Measurements from ENCODE around the gene OPRM1. TPM values are rescaled to one million over a fixed set of nuclear protein-coding genes. Genes with fewer than 3 reads are reported as not detected.
"Not testable (repeated sequence)": the region's sequence is repeated elsewhere in the genome, so short reads cannot be mapped to it uniquely, and the experiment has no call there.

The OPRM1 gene
- total RNA-seq, 1 experiment from 2014 or later = not detected

DNA sequence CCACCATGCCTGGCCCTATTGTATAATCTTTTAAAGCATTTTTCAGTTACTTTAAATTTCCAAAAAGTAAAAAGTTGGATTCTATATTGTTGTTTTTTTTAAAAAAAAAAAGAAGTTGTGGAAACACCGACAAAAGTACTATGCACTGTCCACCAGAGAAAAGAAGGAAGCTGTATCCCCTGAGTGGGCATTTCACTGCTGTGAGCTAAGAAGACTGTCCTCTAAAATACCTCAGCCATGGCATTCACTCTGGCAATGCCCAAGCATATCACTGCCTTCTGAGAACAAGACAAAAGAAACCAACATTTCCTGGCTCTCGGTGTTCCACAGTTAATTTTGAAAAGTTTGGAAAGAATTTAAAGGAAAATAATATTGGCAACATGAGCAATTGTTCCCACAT is 199.8 kb downstream of the OPRM1 start:
- DNase-seq (ENCODE audit: low spot score) = no peak

DNA sequence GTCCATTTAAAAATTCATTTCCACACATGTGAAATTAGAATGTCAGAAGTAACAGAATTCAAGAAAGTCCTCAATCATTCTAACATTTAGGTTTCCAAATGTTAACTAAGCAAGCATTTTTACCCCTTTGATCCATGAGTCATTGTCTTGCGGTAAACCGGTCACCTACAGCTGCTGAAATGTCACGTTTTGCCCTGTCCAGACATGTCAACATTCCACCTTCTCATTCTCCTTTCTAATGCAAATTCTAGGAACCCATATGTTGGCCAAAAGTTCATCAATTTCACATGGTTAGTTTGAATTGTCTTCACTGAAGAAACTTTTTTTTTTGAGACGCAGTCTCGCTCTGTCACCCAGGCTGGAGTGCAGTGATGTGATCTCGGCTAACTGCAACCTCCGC is 200.4 kb downstream of the OPRM1 start:
- DNase-seq (ENCODE audit: low spot score) = no peak

DNA sequence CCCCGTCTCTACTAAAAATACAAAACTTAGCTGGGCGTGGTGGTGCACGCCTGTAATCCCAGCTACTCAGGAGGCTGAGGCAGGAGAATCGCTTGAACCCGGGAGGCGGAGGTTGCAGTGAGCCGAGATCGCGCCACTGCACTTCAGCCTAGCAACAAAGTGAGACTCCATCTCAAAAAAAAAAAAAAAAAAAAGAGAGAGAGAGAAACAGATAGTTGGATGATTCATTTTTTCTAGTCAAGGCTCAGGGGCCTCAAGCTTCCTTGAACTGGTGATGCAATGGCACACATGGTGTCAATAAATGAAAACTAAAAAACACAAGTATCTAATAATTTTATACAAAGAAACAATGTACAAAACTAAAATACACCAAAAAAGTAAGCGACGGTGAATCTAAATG is 202.0 kb downstream of the OPRM1 start:
- DNase-seq (ENCODE audit: low spot score) = not testable (repeated sequence)

DNA sequence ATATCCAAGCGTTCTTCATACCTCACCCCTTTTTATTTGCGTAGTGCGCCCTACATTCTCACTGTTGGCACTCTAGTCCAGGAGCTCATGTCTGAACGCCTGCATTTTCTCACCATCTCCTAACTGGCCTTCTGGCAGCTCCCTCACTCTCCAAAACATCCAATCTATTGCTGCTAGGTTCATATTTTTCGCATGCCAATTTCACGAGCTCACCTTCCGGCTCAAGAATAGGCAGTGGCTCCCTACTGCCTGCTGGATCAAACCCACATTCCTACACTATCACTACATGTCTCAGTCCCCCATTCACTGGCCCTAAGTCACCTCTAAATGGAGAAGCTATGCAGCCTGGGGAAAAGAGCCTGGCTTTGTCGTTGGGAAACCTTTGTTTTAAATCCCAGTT is 202.5 kb downstream of the OPRM1 start:
- DNase-seq (ENCODE audit: low spot score) = no peak

DNA sequence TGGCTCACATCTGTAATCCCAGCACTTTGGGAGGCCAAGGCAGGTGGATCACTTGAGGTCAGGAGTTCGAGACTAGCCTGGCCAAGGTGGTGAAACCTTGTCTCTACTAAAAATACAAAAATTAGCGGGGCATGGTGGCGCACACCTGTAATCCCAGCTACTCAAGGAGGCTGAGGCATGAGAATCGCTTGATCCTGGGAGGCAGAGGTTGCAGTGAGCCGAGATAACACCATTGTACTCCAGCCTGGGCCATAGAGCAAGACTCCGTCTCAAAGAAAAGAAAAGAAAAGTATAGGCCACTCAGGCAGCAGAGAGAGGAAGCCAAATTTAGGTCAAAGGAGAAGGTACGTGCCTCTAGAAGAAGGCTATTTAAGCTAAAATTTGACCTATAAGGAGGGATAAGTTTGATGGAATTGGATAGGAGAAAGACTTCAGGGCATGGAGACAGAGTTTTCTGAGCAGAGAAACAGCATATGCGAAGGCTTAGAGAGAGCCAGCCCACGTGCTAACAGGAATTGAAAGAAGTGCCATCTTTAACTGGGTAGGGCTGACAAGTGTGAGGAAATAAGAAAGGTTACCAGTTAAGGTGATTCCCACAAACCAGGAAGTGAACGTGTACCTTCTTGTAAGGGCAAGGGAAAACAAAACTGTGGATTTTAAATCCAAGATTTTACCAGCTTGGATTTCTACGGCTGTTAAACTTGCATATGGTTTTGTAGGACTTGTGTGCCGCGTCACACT is 203.7 kb downstream of the OPRM1 start:
- no peak for DNase-seq (ENCODE audit: low spot score)

DNA sequence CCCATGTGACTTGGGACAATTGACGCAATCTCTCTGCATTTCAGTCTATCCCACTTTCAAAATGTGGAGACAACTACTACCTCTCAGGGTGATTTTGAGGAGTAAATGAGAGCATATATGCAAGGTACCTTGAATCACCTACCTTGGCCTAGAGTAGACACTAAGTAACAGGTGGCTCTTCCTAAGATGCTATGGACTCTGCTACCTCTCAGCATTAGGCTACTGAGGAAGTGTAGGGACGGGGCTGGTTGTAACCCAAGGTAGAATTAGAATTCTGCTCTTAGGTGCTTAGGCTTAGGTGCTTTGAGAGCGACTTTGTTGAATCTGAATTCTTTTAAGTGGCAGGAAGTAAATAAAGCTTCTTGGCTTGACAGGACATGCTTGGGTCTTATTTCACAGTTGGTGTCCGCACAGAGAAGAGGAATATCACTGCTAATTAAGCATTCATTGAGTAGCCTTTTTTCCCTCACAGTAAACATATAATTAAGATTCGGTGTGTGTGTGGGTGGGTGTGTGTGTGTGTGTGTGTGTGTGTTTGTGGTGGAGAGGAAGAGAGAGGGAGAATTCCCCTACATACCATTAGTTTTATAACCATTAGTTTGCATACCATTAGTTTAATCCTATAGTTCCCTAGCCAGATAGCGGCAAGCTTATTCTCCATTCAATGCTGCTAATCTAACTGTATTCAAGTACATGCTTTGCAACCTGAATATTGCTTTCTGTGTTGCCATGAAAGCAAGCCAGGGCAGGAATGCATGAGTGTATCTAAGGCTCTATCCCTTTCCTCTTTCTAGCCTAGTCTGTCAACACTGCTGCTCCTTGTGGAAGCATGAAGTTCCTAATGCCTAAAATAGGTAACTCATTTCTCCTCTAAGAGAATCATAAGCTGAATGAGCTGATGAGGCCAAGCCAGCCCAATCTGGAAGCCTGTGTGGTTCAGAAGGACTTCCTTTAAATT is 205.0 kb downstream of the OPRM1 start:
- no peak for DNase-seq (ENCODE audit: low spot score)

DNA sequence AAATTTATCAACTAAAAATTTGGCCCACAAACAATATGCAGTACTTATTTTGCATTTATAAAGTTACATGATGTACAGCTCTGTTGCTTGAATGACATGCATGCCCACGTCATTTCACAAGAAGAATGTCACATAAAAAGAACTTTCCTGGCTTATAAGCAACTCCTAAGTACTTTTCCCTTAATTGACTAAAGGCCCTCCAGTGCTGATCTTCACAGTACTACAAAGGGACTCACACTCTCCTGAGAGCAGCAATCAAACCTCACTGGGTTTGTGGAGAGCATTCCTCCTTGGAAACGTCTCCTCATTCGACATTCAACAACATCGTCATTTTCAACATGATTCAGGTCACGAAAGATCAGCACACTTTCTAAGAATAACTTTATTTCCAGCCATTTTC is 206.5 kb downstream of the OPRM1 start:
- DNase-seq (ENCODE audit: low spot score) = no peak

DNA sequence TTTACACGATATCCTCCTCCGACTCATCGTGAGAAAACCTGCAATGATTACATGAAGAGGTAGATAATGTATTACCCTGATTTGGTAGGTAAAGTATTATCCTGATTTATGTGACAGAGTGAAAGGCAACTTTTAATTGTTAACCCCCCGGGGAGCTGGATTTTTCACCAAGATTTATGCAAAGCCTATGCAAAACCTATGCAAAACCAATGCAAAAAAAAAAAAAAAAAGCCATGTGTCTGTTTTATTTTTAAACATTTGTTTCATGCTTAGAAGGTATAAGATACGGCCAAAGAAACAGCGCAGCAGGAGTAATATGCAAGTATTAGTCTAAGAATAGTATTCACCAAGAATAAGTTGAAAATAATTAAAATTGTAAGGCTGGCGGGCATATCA is 207.7 kb downstream of the OPRM1 start:
- no peak for DNase-seq (ENCODE audit: low spot score)

DNA sequence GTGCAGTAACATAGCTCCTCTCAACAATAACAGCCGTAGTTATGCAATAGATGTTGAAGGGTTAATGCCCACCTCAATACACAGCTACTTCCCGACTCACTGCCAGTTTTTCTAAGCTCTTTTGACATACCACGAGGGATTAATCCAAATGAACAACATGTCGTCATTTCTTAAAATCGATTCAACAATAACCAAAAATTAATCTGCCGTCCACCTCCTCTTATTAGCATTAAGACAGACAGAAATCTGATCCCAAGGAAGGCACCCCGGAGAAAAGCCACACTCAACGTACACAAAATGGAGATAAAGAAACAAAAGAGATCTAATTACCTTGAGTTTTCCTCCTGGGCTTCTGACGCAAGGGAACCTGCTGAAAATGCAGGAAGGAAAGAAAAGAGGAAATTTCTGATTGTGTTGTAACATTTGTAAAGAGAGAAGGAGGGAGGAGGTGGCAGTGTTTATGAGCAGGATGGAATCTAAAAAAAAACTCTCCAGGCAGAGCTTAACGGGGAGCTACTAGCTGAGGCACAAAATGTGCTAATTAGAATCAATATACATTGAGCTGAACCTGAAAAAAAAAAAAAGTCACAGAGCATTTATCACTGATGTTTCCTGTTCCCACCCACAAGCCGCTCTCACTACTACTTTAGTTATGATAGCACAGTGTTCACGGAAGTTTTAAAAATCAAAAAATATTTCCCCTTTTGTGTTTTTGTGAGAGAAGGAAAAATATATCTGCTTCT is 208.2 kb downstream of the OPRM1 start:
- no peak for DNase-seq (ENCODE audit: low spot score)

DNA sequence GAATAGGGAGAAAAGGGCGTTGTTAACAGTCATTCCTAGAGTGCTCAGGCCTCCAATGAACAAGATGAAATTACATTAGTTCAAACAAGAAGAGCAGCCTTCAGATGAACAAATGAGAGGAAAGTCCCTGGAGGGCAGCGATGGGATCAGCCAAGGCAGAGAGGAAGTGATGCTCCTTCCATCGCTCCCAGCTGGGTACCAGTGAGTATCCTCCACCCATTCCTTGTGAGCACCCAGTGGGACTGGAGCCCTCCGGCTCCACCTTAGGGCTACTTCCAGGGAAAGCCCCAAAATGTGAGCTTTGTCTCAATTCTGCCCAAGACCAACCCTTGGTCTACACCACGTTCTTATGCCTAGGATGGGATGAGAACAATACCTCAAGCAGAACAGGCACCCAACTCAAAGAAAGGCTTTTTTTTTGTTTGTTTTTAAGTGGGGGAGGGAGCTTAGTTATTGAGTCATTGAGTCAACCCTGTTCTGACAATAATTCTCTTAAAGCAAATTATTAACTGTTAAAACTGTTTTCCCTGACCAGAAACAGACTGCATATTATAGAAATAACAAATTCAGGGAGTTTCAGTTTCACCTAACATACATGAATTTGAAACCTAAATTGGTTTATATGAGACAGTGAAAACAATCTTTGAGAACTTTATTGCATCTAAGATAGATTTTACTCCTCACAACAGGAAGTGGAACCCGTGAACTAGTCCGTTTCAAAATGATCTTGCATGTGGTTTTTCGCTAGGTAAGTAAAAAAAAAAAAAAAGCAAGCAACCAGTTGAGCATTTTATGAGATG is 210.7 kb downstream of the OPRM1 start:
- no peak for DNase-seq (ENCODE audit: low spot score)

DNA sequence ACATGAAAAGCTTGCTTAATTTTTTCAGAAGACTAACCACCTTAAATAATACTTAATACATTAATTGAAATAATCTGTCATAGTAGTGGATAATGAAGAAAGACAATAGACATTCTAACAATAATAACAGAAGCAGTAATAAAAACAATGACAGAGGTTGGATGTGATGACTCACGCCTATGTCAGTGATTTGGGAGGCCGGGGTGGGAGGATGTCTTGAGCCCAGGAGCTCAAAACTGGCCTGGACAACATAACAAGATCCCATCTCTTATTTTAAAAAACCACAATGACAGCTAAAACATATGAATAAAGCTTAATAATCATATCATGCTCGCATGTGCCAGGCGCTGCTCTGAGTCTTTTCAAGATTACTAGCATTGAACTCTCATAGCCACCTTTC is 212.1 kb downstream of the OPRM1 start:
- no peak for DNase-seq (ENCODE audit: low spot score)

DNA sequence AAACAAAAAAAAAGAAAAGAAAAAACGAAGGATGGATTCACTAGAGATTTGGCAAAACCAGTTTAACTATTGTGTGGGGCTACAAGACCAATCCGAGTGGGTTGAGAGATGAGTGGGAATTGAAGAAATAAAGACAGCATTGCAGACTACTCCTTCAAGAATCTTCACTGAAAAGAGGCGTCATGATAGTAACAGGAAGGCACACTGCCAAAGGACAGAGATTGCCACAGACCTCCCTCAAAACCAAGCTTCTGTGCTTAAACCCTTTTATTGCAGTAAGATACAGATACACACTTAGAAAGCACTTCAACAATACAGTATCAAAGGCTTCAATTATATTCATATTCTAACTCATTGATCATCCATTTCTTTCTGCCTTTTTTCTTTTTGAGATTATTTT is 213.6 kb downstream of the OPRM1 start:
- DNase-seq (ENCODE audit: low spot score) = no peak

DNA sequence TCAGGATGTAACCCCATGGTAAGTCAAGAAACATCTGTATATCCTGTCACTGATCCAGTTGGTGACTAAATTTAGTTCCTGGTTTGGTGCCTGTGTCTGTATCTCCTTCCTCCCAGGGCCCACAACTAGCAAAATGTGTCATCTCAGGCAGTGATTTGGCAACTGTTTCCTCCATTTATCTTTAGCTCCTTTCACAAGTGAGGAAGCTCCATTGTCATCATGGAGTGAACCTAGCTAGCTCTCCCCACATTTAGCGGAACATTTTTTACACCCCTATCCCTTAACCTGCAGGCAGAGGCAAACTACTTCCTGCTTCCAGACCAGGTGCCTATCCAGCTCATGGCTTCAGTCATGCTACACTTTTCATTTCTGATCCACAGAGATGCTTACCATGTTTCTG is 218.0 kb downstream of the OPRM1 start:
- no peak for DNase-seq (ENCODE audit: low spot score)

DNA sequence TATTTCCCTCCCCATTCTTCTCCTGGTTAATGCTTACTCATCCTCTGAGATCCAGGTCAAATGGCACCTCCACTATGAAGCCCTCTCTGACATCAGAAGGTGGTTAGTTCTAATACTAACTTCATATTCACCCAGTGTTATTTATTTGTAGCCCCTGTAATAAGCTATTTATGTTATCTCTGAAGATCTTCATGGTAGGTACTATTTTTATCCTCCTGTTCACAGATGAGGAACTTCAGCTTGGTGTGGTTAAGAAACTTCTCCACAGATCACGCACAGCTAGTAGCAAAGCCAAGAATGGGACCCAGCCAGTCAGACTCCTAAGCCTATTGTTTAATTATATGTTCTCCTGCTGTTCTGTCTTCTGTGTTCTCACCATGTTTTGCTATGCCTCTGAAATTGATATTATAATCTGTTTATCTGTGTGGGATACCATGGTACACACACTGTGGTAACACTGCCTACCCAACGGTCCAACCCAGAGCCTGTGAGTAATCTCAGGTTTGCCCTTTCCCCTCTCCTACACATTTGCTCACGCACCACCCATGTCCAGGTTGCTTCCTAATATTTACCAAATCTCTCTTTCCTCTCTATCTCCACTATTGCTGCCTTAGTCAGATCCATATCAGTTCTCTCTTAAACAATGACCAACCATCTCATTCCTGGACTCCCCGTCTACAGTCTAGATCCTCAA is 219.2 kb downstream of the OPRM1 start:
- no peak for DNase-seq (ENCODE audit: low spot score)

DNA sequence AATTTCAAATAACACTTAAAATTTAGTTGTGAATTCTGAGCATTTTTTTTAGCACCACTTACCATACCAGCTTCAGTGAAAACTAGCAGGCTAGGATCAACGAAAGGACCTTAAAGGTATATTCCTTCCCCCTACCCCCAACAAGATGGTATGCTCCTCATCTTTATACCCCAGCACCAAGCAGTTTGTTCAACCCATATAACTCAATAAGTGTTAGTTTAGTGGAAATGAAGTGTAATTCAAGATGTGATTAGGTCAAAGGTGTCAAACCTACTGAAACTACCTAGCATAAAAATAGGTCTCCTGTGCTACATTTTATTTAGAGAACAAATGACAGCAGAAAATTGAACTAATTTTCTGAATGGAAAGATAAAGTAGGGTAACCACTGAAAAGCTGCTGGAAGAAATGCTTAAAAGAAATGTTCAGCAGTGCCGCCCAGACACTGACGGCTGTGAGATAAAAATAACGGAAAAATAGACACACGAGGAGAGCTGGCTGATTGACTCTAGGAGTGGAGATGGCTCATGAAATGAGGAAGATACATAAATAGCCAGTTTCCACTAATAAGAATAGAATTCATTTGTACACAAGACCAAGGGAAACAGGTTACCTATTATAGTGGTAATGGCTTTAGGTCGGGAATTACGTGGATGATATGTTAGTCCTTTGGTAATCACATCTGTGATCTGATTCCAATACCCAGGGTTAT is 222.8 kb downstream of the OPRM1 start:
- no peak for DNase-seq (ENCODE audit: low spot score)

DNA sequence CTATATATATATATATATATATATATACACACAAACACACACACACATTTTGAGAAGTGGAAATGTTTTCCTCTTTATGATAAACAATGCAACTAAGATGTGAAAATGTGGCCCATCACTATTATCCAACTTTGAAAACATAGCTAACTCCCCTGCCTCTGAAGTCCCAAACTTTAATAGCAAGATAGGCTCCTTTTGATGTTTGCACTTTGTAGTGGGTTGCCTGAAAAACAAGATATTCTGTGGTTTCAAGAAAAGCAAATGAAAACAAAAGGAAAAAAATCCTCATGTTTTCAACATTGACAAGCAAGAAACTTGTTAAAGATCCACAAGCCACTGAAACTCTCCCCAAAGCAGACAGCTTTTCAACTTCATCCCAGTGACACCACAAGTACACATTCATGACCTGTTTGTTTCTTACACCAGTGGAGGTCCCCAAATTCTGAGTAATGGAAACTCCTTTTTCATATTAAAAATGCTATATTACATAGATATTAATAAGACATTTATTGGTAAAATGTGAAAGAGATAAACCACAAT is 227.6 kb downstream of the OPRM1 start:
- DNase-seq (ENCODE audit: low spot score) = no peak

DNA sequence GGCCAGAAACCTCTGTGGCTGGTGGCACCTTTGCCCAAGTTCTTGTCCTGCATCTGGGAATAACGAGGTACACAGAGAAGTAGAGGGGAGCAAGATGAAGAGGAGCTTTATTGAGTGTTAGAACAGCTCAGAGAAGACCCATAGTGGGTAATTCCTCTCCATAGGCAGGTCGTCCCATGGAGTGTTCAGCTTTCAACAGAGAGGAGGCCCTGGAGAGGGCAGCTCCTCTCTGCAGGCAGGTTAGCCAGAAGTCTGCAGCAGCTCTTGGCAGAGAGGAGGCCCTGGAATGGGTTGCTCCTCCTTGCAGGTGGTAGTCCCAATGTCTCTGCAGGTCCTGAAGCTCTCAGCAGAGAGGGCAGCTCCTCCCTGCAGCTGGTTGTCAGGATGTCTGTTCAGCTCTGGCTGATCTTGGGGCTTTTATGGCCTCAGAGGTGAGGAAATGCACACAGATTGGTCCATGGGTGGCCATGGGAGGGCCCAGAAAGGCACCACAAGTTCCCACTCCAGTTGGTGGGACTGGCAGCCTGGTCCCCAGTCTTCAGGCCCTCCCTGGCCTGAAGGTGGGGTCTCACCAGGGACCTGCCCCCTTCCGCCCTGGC is 228.6 kb downstream of the OPRM1 start:
- DNase-seq (ENCODE audit: low spot score) = no peak

DNA sequence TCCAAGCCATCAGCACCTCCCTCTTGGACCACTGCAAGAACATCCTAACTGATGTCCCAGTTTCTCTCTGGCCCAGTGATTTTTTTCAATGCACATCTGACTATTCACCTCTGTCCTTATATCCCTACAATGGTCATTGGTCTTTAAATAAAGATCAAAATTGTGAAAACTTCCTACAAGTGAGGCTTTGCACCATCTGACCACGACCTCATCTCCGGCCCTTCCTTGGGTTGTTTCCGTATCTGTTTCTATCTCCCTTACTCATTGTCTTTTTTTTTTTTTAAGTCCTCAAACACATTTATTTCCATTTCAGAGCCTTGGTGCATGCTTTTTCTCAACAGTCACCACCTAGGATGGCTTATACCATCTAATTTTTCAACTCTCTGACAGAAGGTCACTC is 229.4 kb downstream of the OPRM1 start:
- DNase-seq (ENCODE audit: low spot score) = no peak

DNA sequence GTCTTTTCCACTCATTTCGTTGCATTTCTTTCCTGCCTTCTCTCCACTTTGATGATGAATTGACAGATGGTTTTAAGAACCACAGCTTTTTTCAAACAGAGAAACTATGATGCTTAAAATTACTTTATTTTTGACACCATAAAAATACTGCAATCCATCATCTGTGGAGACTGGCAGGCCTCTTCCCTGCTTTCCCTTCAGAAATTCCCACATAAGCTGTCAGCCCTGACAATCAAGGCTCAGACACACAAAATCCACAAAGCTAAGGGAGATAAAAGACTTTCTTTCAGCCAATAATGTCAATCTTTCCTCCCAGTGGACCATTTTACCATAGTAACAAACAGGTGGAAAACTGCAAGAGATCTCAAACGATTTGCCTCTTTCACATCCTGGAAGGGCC is 235.1 kb downstream of the OPRM1 start:
- DNase-seq (ENCODE audit: low spot score) = no peak

Measured in HT-29 (cell line).